ENCODE data around the gene GATAD1. TPM values are rescaled to one million over a fixed set of nuclear protein-coding genes. Genes with fewer than 3 reads are reported as not detected.

The GATAD1 gene
- total and polyA plus RNA-seq, 2 of the 4 experiments (the other 2 are of a cell fraction), result 9.3 to 15.2 TPM

GRCh38 chr7:92456236-92456635 lies 9.0 kb downstream of the GATAD1 start:
- H3K79me1 ChIP-seq (ENCODE audit: low read depth in 1 of 2, low read length in 2 of 2), result peaks cover 15% of the 10 kb centered on the region in 2 experiments; a peak in 3 of 4 replicates
- in situ Hi-C loops (cut with MboI; ENCODE audit: low sequenced_read_pairs), result loop anchor here (10.0 kb wide), 1 partner anchor 571 kb away; the partner anchor contains the start of gene MTERF1
- no peak overlapping the region for H2BK20ac ChIP-seq (ENCODE audit: low read depth, low read length)
- H2BK15ac ChIP-seq (ENCODE audit: low read depth, low read length), result no peak overlapping the region
- H3K4ac ChIP-seq (ENCODE audit: low read depth, low read length), result no peak overlapping the region
- no peak overlapping the region for H3K4me3 ChIP-seq (ENCODE audit: insufficient read depth, low read depth, low read length)
- dilution Hi-C loops (cut with HindIII; ENCODE audit: low sequenced_read_pairs, unreplicated experiment), result no loop called here
- no peak for TF ChIP-seq NFE2L2 (IDR thresholded peaks at IDR 0.05; ENCODE audit: low read depth, low read length)
- no peak for TF ChIP-seq RCOR1 (IDR thresholded peaks at IDR 0.05; ENCODE audit: insufficient replicate concordance, low read length)
- no peak for TF ChIP-seq SMC3 (IDR thresholded peaks at IDR 0.05; ENCODE audit: low read depth, low read length)
- TF ChIP-seq CEBPB (IDR thresholded peaks at IDR 0.05; ENCODE audit: low read depth, low read length), result no peak
- H2AK9ac ChIP-seq (replicated peaks; ENCODE audit: low read depth, low read length, poor library complexity), result no peak overlapping the region
- WGBS, 2 experiments (ENCODE audit: extremely low coverage in 2 of 2, insufficient read length in 1 of 2), result no CpG with 5 or more reads among the region's 2 CpGs
- no peak overlapping the region for H3K14ac ChIP-seq (replicated peaks; ENCODE audit: low read depth, low read length)
- no peak overlapping the region for H3K27ac ChIP-seq (ENCODE audit: insufficient read depth, low read length)
- H2AK5ac ChIP-seq (ENCODE audit: low read depth, low read length), result no peak overlapping the region
- ChIA-PET CTCF (no interaction called here), POLR2A (ENCODE audit: unreplicated experiment) (no interaction called here)
- H4K5ac ChIP-seq (ENCODE audit: low read depth, low read length), result no peak overlapping the region
- no peak overlapping the region for H2AFZ ChIP-seq (replicated peaks; ENCODE audit: low read length, poor library complexity)
- H2BK5ac ChIP-seq (ENCODE audit: low read depth, low read length, poor library complexity, severe bottlenecking), result no peak overlapping the region
- DNase-seq (peak; percentile 46), ATAC-seq (ENCODE audit: low read depth) (no peak)
- no peak overlapping the region for H3K4me2 ChIP-seq (ENCODE audit: low read depth, low read length)
- H2BK120ac ChIP-seq (ENCODE audit: low read depth, low read length), result no peak overlapping the region
- no peak overlapping the region for H3K56ac ChIP-seq (ENCODE audit: extremely low read depth, insufficient read depth, low read length)
- BruUV-seq (replicated peaks), result no TSS peak
- H3K23ac ChIP-seq (ENCODE audit: low read depth, low read length), result no peak overlapping the region
- H3K9ac ChIP-seq (ENCODE audit: low read depth, low read length), result no peak overlapping the region
- intact Hi-C loops (cut with micrococcal nuclease), result no loop called here
- 0 out of 2 replicates have a peak, but pooled peaks cover 2% of the 10 kb centered on the region for H4K20me1 ChIP-seq (ENCODE audit: insufficient read depth, low read length)
- no peaks in the 10 kb centered on the region for H3K27me3 ChIP-seq (ENCODE audit: control insufficient read depth, insufficient read depth, low read length)
- H4K91ac ChIP-seq (ENCODE audit: insufficient read depth, low read depth, low read length), result no peak overlapping the region
- H3K9me1 ChIP-seq (ENCODE audit: insufficient read depth, low read length), result no peaks in the 10 kb centered on the region
- no peak overlapping the region for H4K8ac ChIP-seq (ENCODE audit: low read depth in 2 of 2, low read length in 2 of 2)
- H3K18ac ChIP-seq (ENCODE audit: low read depth, low read length), result no peak overlapping the region
- H3K4me1 ChIP-seq (ENCODE audit: control insufficient read depth, insufficient read depth, low read length), result no peaks in the 10 kb centered on the region
- peaks cover 23% of the 10 kb centered on the region for H3K36me3 ChIP-seq (ENCODE audit: control insufficient read depth, insufficient read depth, low read length)
- H3K9me3 ChIP-seq (ENCODE audit: control insufficient read depth, insufficient read depth, low read length), result no peaks in the 10 kb centered on the region
